ENCODE measurements around the gene CPAMD8.

CPAMD8 gene

DNA sequence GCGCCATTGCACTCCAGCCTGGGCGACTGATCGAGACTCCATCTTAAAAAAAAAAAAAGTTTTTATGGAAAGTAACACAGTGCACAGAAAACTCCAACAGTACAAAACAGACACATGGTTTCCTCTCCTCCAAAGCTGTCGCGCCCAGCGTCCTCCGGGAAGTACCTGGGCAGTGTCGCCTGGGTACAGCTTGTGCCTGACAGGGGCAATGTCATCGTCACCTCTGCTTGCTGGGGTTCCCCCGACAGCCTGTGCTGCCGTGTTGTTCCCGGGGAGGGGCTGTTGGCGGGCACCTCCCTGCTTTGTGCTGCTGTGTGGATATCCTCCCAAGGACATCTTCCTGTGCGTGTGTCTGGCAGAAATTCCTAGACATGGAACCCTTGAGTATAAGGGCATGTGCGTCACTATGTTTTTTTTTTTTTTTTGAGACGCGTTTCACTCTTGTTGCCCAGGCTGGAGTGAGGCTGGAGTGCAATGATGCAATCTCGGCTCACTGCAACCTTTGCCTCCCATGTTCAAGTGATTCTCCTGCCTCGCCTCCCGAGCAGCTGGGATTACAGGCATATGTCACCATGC is 140.2 kb downstream of the CPAMD8 start:
- TF ChIP-seq CTCF (IDR thresholded peaks at IDR 0.05; ENCODE audit: insufficient read depth, low read length, poor library complexity, severe bottlenecking), result no peak
- Histone ChIP-seq H3K4me3 (replicated peaks; ENCODE audit: low read depth, low read length) (no peak overlapping the region), H3K36me3 (ENCODE audit: control insufficient read depth, insufficient read depth, low read length) (no peaks in the 10 kb centered on the region), H3K27me3 (replicated peaks; ENCODE audit: control insufficient read depth, insufficient read depth, low read length) (no peaks in the 10 kb centered on the region)
- no peak for DNase-seq (ENCODE audit: extremely low read depth, insufficient read length)

DNA sequence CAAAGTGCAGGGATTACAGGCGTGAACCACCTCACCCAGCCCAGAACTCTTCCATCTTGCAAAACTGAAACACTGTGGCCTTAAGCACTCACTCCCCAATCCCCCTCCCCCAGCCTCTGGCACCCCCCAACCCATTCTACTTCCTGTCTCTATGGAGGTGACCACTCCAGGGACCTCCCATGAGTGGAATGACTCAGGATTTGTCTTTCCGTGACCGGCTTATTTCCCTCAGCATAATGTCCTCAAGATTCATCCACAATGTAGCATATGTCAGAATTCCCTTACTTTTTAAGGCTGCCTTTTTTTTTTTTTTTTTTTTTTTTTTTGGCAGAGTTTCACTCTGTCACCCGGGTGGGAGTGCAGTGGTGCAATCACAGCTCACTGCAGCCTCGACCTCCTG is 141.4 kb downstream of the CPAMD8 start:
- no peak for TF ChIP-seq CTCF (IDR thresholded peaks at IDR 0.05; ENCODE audit: insufficient read depth, low read length, poor library complexity, severe bottlenecking)
- no peak for DNase-seq (ENCODE audit: extremely low read depth, insufficient read length)
- no peak overlapping the region for H3K4me3 ChIP-seq (replicated peaks; ENCODE audit: low read depth, low read length)
- no peaks in the 10 kb centered on the region; the same call in 1 of the 2 replicates for H3K36me3 ChIP-seq (ENCODE audit: control insufficient read depth, insufficient read depth, low read length)
- H3K27me3 ChIP-seq (replicated peaks; ENCODE audit: control insufficient read depth, insufficient read depth, low read length), result no peaks in the 10 kb centered on the region

DNA sequence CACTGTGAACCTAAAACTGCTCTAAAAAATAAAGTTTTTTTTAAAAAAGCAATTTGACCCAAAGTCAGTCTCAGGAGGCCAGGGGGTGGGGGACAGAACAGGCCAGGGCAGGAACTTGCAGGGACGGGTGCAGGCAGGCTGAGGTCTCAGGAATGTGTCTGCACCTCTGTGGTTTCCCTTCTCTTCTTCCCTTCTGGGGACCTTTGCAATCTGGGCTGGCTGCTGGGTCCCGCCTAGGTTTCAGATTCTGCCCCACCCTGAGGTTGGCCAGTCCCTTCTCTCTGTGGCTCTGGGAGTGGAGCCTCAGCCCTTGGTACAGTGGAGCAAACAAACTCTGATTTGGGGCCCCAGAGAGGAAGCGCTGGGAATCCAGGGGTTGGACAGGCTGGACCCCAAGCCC is 143.1 kb downstream of the CPAMD8 start:
- H3K4me3 ChIP-seq (replicated peaks; ENCODE audit: low read depth, low read length), result no peak overlapping the region
- H3K36me3 ChIP-seq (ENCODE audit: control insufficient read depth, insufficient read depth, low read length), result peaks cover 4% of the 10 kb centered on the region
- no peak for TF ChIP-seq CTCF (IDR thresholded peaks at IDR 0.05; ENCODE audit: insufficient read depth, low read length, poor library complexity, severe bottlenecking)
- H3K27me3 ChIP-seq (replicated peaks; ENCODE audit: control insufficient read depth, insufficient read depth, low read length), result no peaks in the 10 kb centered on the region
- no peak for DNase-seq (ENCODE audit: extremely low read depth, insufficient read length)

- Histone ChIP-seq H3K36me3 (ENCODE audit: control insufficient read depth, insufficient read depth, low read length) (peaks cover 13% of the 10 kb centered on the region), H3K27me3 (replicated peaks; ENCODE audit: control insufficient read depth, insufficient read depth, low read length) (no peaks in the 10 kb centered on the region), H3K4me3 (replicated peaks; ENCODE audit: low read depth, low read length) (no peak overlapping the region)
- DNase-seq (ENCODE audit: extremely low read depth, insufficient read length), result no peak
- TF ChIP-seq CTCF (IDR thresholded peaks at IDR 0.05; ENCODE audit: insufficient read depth, low read length, poor library complexity, severe bottlenecking), result no peak
These were observed 144.5 kb downstream of the CPAMD8 start for GRCh38 chr19:16882146-16882545.

GRCh38 chr19:16880884-16881554 is 145.6 kb downstream of the CPAMD8 start:
- Histone ChIP-seq H3K36me3 (ENCODE audit: control insufficient read depth, insufficient read depth, low read length) (peaks cover 21% of the 10 kb centered on the region), H3K27me3 (replicated peaks; ENCODE audit: control insufficient read depth, insufficient read depth, low read length) (no peaks in the 10 kb centered on the region), H3K4me3 (replicated peaks; ENCODE audit: low read depth, low read length) (no peak overlapping the region)
- DNase-seq (ENCODE audit: extremely low read depth, insufficient read length), result no peak
- TF ChIP-seq CTCF (IDR thresholded peaks at IDR 0.05; ENCODE audit: insufficient read depth, low read length, poor library complexity, severe bottlenecking), result no peak

All from GM06990 (cell line).